GM19043 (cell line): ENCODE results near the gene C10orf90.
"Not testable (repeated sequence)": the region's sequence is repeated elsewhere in the genome, so short reads cannot be mapped to it uniquely, and the experiment has no call there.

Experiments used
- ATAC-seq: cut with Tn5 transposase; IDR thresholded peaks from one replicate; pipeline ENCODE4 v1.9.1; 2021; ENCODE audit warnings: low read depth; ENCODE audit not compliant: unreplicated experiment

The C10orf90 gene

GRCh38 chr10:126561921-126562680 lies 108.4 kb downstream of the C10orf90 start:
- ATAC-seq = no peak

GRCh38 chr10:126561294-126561920 lies 109.1 kb downstream of the C10orf90 start:
- no peak for ATAC-seq

GRCh38 chr10:126558881-126559280 lies 111.6 kb downstream of the C10orf90 start:
- ATAC-seq = no peak

GRCh38 chr10:126551202-126551601 lies 119.3 kb downstream of the C10orf90 start:
- no peak for ATAC-seq

- not testable (repeated sequence) for ATAC-seq
Observed at GRCh38 chr10:126550586-126550985, 119.9 kb downstream of the C10orf90 start.

- no peak for ATAC-seq
Observed at GRCh38 chr10:126549344-126549743, 121.1 kb downstream of the C10orf90 start.

GRCh38 chr10:126544565-126544964 lies 125.9 kb downstream of the C10orf90 start:
- no peak for ATAC-seq

- ATAC-seq = no peak
Observed at GRCh38 chr10:126538439-126539135, 131.9 kb downstream of the C10orf90 start.

- no peak for ATAC-seq
Observed at GRCh38 chr10:126536656-126537055, 133.8 kb downstream of the C10orf90 start.

GRCh38 chr10:126536148-126536547 lies 134.3 kb downstream of the C10orf90 start:
- no peak for ATAC-seq

GRCh38 chr10:126533644-126534043 lies 136.8 kb downstream of the C10orf90 start:
- ATAC-seq = no peak

- no peak for ATAC-seq
Observed at GRCh38 chr10:126528315-126528835, 142.1 kb downstream of the C10orf90 start.

GRCh38 chr10:126527645-126528314 lies 142.7 kb downstream of the C10orf90 start:
- ATAC-seq = no peak

GRCh38 chr10:126525326-126525725 lies 145.2 kb downstream of the C10orf90 start:
- ATAC-seq = no peak

- no peak for ATAC-seq
Observed at GRCh38 chr10:126524526-126524925, 146.0 kb downstream of the C10orf90 start.

- no peak for ATAC-seq
Observed at GRCh38 chr10:126523071-126523470, 147.4 kb downstream of the C10orf90 start.

- no peak for ATAC-seq
Observed at GRCh38 chr10:126521399-126521798, 149.1 kb downstream of the C10orf90 start.

GRCh38 chr10:126520751-126521317 lies 149.7 kb downstream of the C10orf90 start:
- no peak for ATAC-seq

- ATAC-seq = no peak
Observed at GRCh38 chr10:126519992-126520391, 150.5 kb downstream of the C10orf90 start.

GRCh38 chr10:126519185-126519584 lies 151.3 kb downstream of the C10orf90 start:
- ATAC-seq = no peak
